AG04449 (cell line): Measurements from ENCODE around the gene PATE1.

ENCODE experiments used
- CTCF ChIA-PET: fragments of 350-600 bp; formaldehyde crosslinking; extraction: SDS; loops from one replicate; lab custom pipeline; 2021; ENCODE audit warnings: antibody characterized with exemption; lab: Yijun Ruan, JAX
- POLR2A ChIA-PET: fragments of 400-600, 350-600 bp; formaldehyde crosslinking; extraction: SDS; loops from one replicate; lab custom pipeline; 2020; ENCODE audit warnings: antibody characterized with exemption, inconsistent platforms; lab: Yijun Ruan, JAX
- DNase-seq: peaks from one replicate; pipeline ENCODE4 v3.0.0-alpha.2; 2010; ENCODE audit warnings: low read depth, low spot score
- H3K4me3 ChIP-seq: 2 replicates; pipeline ENCODE4 v1.5.1; 2011; ENCODE audit warnings: low read depth, mild to moderate bottlenecking, control low read depth, low read length
- TF ChIP-seq, protein P1 (sequence below): IDR thresholded peaks from one replicate; pipeline ENCODE4 v1.5.1; 2011; ENCODE audit warnings: mild to moderate bottlenecking, moderate library complexity, low read length, control low read depth, inconsistent platforms; ENCODE audit not compliant: insufficient read depth; ENCODE audit errors: missing control alignments

The PATE1 gene

DNA sequence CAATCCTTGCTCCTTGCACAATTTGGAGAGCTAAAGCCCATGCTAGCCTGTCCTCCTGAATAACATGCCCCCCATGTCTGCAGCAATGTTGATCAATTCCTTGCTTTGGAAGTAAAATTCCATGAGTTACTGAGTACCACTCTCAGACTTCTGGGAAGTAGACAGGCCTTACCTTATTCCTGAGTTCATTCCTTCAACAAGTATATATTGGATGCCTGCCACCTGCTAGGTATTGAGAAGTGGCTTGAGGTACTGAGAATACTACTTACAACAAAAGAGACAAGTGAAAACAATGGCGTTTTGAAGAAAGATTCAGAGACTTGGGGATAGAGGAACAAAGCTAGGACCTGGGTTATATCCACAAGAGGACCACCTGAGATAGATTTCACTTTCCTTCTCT is 20.2 kb downstream of the PATE1 start:
- H3K4me3 ChIP-seq = no peak overlapping the region
- TF ChIP-seq, protein P1, sequence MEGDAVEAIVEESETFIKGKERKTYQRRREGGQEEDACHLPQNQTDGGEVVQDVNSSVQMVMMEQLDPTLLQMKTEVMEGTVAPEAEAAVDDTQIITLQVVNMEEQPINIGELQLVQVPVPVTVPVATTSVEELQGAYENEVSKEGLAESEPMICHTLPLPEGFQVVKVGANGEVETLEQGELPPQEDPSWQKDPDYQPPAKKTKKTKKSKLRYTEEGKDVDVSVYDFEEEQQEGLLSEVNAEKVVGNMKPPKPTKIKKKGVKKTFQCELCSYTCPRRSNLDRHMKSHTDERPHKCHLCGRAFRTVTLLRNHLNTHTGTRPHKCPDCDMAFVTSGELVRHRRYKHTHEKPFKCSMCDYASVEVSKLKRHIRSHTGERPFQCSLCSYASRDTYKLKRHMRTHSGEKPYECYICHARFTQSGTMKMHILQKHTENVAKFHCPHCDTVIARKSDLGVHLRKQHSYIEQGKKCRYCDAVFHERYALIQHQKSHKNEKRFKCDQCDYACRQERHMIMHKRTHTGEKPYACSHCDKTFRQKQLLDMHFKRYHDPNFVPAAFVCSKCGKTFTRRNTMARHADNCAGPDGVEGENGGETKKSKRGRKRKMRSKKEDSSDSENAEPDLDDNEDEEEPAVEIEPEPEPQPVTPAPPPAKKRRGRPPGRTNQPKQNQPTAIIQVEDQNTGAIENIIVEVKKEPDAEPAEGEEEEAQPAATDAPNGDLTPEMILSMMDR = no peak
- ChIA-PET POLR2A (no interaction called here), CTCF (no interaction called here)
- DNase-seq = no peak

DNA sequence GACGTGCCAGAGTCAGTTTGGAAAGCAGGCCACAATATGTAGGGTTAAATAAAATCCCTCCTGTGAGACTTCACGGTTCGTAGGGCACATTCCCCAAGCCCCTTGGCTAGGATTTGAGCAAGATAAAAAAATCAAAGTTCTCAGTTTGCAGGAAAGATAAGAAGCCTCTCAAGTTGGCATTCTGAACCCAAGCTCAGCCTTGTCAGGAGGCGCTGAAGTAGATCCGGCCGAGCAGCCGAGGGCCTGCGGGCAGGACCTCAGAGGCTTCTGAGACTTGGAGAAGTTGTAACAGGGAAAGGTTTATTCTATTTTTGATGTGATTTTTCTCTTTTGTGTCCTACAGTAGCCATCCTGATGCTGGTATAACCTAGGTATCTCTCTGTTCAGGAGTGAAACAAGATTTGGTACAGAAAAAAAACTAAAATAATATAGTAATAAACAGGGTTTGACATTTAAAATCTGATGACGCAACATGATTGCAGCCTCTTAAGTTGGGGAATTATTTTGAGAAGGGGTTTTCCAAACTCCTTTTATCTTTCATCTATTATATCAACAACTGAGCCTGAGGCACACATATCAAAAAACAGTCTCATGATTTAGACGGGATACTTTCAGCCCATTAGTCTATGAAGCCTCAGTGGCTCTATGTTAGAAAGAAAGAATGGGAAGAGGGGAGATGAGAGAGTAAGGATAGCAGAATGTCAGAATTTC is 22.4 kb downstream of the PATE1 start:
- TF ChIP-seq, protein P1 = no peak
- H3K4me3 ChIP-seq = no peak overlapping the region
- CTCF ChIA-PET = no interaction called here
- POLR2A ChIA-PET = no interaction called here
- no peak for DNase-seq

DNA sequence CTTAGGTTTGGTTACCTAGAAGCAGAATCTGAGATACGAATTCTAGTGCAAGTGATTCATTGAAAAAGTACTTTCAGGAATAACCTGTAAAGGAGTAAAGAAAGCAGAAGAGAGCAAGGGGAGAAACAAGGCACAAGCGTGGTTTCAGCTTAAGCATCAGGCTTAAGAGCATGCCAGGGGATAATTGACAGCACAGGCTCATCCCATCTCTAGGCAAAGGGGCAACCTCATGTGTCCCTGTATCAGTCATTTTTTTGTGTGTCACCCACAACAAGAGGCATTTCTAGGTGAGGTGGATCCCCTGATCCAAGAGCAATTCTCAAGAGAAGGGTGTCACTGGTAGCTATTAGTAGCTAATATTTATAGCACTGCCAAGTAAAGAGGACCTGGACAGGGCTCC is 24.5 kb downstream of the PATE1 start:
- CTCF ChIA-PET = no interaction called here
- POLR2A ChIA-PET = no interaction called here
- no peak for DNase-seq
- TF ChIP-seq, protein P1 = no peak
- H3K4me3 ChIP-seq = no peak overlapping the region

DNA sequence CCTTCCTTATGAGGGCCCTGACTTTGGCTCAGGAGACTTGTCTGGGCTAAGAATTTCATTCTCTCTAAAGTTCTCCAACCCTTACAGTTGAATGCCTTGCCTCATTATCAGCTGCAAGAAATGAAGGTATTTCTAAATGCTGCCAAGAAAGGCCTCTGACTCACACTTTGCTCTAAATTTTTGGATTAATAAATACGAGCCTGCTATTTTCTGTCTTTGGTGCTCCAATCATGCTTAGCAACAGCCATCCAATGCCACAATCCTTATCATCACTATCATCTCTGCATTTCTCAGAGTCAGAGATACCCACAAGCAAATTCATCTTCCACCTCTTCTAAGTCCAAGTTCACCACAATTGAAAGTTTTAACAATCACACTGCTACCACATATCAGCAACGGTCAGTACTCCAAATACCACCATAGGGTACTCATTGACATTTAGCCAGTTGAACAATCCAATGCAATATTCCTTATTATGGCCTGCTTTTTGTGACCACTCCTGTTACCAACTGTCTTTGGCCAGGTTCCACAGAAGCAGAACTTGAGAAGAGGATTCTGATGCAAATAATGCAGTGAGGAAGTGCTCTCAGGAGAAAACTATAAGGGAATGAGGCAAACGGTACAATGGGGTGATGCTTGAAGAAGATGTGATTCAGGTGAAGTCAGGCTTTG is 26.9 kb downstream of the PATE1 start:
- TF ChIP-seq, protein P1 = no peak
- POLR2A ChIA-PET = no interaction called here
- H3K4me3 ChIP-seq = no peak overlapping the region
- CTCF ChIA-PET = no interaction called here
- peak; percentile 67 for DNase-seq

DNA sequence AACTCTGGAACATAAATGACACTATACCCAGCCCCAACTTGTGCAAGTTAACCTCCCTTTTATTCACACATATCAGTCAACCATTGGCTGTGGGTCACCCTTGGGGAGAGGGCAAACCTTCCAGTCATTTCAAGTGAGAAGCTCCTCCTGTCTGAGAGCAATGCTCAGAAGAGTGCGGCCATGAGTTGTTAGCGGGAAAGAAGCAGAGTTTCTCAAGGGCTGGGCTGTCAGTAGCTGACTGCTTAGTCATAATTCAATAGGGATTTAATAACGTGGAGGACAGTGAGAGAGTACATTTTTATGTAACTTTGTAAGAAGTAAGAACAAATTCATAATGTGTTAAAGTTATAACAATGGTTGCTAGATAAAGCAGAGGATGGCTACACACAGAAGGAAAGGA is 27.4 kb downstream of the PATE1 start:
- POLR2A ChIA-PET = no interaction called here
- TF ChIP-seq, protein P1 = no peak
- DNase-seq = no peak
- CTCF ChIA-PET = no interaction called here
- no peak overlapping the region for H3K4me3 ChIP-seq

DNA sequence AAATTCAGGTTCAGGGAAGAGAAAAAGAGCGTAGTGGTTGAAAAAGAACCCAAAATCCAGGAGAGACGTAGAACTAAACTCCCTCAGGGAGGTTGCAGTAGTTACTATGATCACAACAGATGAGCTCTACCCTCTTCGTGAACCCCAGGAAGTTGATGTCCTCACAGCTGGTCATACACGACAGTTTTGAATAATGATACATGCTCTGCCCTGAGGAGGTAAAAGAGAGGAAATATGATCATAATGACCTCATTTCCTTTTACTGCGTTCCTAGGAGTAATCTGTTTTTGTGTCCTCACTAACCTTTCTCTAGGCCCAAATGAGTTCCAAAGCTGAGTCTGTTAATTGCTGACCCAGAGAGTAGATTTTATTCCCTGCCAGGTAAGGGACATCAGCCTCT is 31.2 kb downstream of the PATE1 start:
- ChIA-PET CTCF (no interaction called here), POLR2A (no interaction called here)
- no peak for DNase-seq
- TF ChIP-seq, protein P1 = no peak
- H3K4me3 ChIP-seq = no peak overlapping the region
